AG10803 (cell line): ENCODE results near the gene ZNF609.
A peak's percentile ranks its signal among the peaks of the same experiment; 100 is the strongest.
"Not testable (repeated sequence)": the region's sequence is repeated elsewhere in the genome, so short reads cannot be mapped to it uniquely, and the experiment has no call there.

ENCODE experiments used
- DNase-seq: peaks from one replicate; pipeline ENCODE4 v3.0.0; 2010; ENCODE audit warnings: low read depth
- H3K4me3 ChIP-seq: 2 replicates; pipeline ENCODE4 v1.5.1; 2011; ENCODE audit warnings: mild to moderate bottlenecking, low read length, control low read depth
- TF ChIP-seq, protein P1 (sequence below): conservative IDR thresholded peaks from 2 replicates; pipeline ENCODE4 v1.5.1; 2011; ENCODE audit warnings: mild to moderate bottlenecking, low read length, control low read depth, inconsistent platforms

ZNF609 gene

GRCh38 chr15:64586984-64587383 lies 126.6 kb downstream of the ZNF609 start:
- no peak for DNase-seq
- H3K4me3 ChIP-seq: no peak overlapping the region
- TF ChIP-seq, protein P1, sequence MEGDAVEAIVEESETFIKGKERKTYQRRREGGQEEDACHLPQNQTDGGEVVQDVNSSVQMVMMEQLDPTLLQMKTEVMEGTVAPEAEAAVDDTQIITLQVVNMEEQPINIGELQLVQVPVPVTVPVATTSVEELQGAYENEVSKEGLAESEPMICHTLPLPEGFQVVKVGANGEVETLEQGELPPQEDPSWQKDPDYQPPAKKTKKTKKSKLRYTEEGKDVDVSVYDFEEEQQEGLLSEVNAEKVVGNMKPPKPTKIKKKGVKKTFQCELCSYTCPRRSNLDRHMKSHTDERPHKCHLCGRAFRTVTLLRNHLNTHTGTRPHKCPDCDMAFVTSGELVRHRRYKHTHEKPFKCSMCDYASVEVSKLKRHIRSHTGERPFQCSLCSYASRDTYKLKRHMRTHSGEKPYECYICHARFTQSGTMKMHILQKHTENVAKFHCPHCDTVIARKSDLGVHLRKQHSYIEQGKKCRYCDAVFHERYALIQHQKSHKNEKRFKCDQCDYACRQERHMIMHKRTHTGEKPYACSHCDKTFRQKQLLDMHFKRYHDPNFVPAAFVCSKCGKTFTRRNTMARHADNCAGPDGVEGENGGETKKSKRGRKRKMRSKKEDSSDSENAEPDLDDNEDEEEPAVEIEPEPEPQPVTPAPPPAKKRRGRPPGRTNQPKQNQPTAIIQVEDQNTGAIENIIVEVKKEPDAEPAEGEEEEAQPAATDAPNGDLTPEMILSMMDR: no peak

DNA sequence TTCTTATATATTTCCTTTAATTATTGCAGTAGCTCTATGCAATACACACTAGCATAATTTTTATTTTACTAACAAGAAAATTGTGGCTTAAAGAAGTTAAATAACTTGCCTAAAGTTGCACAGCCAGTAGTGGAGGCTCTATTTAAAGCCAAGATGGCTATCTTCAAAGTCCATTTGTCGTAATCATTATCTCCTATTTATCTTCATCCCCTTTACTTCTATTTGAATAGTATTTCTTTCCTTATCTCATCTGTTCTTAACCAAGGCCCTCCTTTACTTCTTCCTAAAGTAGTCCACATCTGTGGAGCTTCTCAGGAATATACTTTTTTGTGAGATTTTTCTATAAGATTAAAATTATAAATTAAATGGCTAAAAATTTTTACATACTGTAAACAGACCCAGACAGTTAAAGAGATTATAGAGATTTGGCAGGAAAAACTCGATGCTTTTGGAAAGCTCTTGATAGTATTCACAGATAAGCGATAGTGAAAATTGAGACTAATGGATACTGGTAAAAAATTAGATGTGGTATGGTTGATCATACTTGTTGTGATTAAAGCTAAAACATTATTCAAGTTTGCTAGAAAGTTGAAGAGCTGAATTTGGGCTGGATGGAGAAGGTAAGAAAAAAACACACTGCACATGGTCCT lies 129.2 kb downstream of the ZNF609 start:
- H3K4me3 ChIP-seq: no peak overlapping the region
- DNase-seq: no peak
- TF ChIP-seq, protein P1: no peak

GRCh38 chr15:64592845-64593244 lies 132.5 kb downstream of the ZNF609 start:
- not testable (repeated sequence) for DNase-seq, H3K4me3 ChIP-seq

DNA sequence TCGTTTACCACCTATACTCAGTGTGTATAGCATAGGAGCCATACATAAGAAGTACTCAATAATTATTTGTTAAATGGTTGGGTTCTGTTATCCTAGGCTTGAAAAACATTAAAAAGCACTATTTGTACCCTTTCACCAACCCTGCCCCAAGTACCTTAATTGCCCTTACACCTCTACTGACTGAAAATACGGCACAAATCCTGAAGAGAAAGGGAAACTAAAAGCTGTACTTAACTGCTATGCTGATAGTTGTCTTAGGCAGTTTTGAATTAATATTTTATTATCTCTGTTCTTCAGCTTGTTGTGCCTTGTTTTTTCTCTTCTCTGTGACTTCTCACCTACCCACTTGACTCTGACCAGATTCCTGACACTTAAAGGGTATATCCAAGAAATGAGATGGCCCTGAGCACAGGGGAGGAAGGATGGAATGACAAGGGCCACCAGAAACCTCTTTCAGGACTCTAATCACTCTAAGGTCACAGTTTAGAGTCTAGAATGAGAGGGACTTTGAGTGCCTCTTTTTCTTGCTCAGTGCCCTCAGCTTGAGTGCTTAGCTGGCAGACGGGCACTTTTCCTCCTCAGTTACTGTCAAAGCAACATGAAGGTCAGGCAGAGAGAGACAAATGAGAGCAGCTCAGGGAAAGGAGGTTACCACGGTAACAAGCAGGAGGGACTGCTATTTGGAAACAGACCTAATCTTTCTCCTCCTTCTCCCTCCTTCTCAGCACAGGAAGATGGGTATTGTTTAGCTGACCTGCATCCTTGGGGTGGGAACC lies 136.5 kb downstream of the ZNF609 start:
- TF ChIP-seq, protein P1: no peak
- peak; percentile 61 for DNase-seq
- no peak overlapping the region for H3K4me3 ChIP-seq

DNA sequence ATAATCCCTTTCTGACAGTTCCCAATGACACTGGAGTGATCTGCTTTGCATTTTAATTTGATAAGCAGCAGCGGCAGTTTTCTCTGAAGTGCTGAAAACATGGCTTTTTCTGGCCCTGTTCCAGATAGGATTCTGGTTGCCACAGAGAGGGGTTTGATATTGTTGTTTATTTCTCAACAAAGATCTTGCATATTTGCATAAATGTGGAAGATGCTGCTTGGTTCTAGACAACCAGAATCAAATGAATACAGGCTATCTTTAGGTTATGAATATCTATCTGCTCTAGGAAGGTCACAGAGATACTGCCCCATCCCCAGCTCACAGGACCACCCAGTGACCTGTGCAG lies 137.1 kb downstream of the ZNF609 start:
- no peak overlapping the region for H3K4me3 ChIP-seq
- TF ChIP-seq, protein P1: no peak
- no peak for DNase-seq

GRCh38 chr15:64599226-64599625 lies 138.8 kb downstream of the ZNF609 start:
- no peak overlapping the region for H3K4me3 ChIP-seq
- DNase-seq: no peak
- TF ChIP-seq, protein P1: no peak

GRCh38 chr15:64599716-64600115 lies 139.3 kb downstream of the ZNF609 start:
- DNase-seq: peak; percentile 14
- TF ChIP-seq, protein P1: no peak
- no peak overlapping the region for H3K4me3 ChIP-seq
